ENCODE data around the gene FGF12.

The FGF12 gene

GRCh38 chr3:192212979-192213378 lies 514.4 kb downstream of the FGF12 start:
- no peak overlapping the region for H3K4me3 ChIP-seq (ENCODE audit: low read depth, low read length)
- TF ChIP-seq, protein P1, sequence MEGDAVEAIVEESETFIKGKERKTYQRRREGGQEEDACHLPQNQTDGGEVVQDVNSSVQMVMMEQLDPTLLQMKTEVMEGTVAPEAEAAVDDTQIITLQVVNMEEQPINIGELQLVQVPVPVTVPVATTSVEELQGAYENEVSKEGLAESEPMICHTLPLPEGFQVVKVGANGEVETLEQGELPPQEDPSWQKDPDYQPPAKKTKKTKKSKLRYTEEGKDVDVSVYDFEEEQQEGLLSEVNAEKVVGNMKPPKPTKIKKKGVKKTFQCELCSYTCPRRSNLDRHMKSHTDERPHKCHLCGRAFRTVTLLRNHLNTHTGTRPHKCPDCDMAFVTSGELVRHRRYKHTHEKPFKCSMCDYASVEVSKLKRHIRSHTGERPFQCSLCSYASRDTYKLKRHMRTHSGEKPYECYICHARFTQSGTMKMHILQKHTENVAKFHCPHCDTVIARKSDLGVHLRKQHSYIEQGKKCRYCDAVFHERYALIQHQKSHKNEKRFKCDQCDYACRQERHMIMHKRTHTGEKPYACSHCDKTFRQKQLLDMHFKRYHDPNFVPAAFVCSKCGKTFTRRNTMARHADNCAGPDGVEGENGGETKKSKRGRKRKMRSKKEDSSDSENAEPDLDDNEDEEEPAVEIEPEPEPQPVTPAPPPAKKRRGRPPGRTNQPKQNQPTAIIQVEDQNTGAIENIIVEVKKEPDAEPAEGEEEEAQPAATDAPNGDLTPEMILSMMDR (IDR thresholded peaks at IDR 0.05; ENCODE audit: low read depth, low read length): no peak

- TF ChIP-seq, protein P1 (IDR thresholded peaks at IDR 0.05; ENCODE audit: low read depth, low read length): no peak
- H3K4me3 ChIP-seq (ENCODE audit: low read depth, low read length): no peak overlapping the region
These were observed 515.0 kb downstream of the FGF12 start for GRCh38 chr3:192212335-192212734.

- TF ChIP-seq, protein P1 (IDR thresholded peaks at IDR 0.05; ENCODE audit: low read depth, low read length): no peak
- H3K4me3 ChIP-seq (ENCODE audit: low read depth, low read length): no peak overlapping the region
These were observed 519.7 kb downstream of the FGF12 start for GRCh38 chr3:192207651-192208050.

GRCh38 chr3:192207239-192207638 lies 520.1 kb downstream of the FGF12 start:
- no peak overlapping the region for H3K4me3 ChIP-seq (ENCODE audit: low read depth, low read length)
- TF ChIP-seq, protein P1 (IDR thresholded peaks at IDR 0.05; ENCODE audit: low read depth, low read length): no peak

DNA sequence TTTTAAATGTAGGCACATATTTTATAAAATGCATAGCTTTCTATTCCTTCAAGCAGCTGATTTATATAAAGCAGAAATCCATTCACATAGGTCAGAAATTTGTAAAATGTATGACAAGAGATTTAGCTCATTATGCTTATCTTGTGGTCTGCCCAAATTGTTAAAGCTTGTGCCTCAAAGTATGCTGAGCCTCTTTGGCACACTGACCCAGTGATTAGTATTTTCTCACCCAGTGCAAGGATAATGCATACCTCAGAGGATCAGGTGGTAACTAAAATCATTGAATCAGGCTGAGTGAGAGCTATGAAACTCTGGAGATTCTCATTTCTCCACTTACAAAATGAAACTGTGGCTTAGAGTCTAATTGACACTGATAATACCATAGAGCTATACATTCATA lies 533.3 kb downstream of the FGF12 start:
- TF ChIP-seq, protein P1 (IDR thresholded peaks at IDR 0.05; ENCODE audit: low read depth, low read length): no peak
- no peak overlapping the region for H3K4me3 ChIP-seq (ENCODE audit: low read depth, low read length)

DNA sequence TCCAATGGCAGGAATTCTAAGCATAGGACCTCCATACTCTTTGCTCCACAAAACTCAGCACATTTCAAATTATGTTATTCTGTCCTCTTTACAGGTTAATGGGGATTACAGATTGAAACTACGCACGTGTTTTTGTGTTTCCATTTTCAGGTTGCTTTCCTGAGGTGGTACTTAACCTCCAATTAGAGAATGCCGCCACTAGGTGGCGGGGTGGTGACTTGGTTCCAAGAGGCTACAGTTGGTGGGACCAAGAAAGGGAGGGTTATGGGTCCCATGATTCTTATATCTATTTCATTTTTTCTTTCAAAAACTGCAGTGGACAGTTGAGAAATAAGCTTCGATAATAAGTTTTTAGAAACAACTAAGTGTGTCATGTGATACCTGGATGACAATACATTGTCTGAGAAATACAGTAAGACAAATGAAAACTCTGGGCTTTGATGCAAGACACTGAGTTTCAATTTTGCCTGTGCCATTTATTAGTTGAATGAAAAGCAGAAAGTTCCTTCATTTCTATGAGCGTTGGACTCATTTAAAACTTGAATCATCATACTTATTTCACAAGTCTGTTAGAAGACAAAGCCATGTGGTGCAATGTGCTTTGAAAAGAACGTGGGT lies 539.0 kb downstream of the FGF12 start:
- no peak overlapping the region for H3K4me3 ChIP-seq (ENCODE audit: low read depth, low read length)
- TF ChIP-seq, protein P1 (IDR thresholded peaks at IDR 0.05; ENCODE audit: low read depth, low read length): peak; percentile 18; the same call in 1 of the 2 replicates

- TF ChIP-seq, protein P1 (IDR thresholded peaks at IDR 0.05; ENCODE audit: low read depth, low read length): no peak
- no peak overlapping the region for H3K4me3 ChIP-seq (ENCODE audit: low read depth, low read length)
These were observed 539.8 kb downstream of the FGF12 start for GRCh38 chr3:192187485-192188051.

Measured in WI38 (cell line).